ENCODE measurements around the gene CREB5.

CREB5 gene

DNA sequence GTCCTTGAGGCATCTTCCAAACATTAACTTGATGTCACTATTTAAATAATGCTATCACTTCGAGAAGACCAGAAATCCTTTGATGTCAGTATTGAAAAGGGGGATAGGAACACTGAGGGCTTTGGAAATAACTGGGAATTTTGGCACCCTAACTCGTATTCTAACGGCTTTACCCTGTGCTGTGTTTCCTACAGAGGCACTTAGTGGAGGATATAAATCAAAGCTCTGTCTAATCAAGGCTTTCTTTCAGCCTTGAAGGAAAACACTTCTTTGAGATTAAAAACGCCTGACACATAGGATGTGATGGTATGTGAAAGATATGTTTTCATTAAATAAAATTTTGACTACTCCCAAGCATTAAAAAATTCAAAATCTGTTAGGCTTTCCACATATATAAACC, 62.3 kb downstream of the CREB5 start:
- no peaks in the 10 kb centered on the region for H3K9me3 ChIP-seq (ENCODE audit: severe bottlenecking)
- no peaks in the 10 kb centered on the region for H3K4me1 ChIP-seq (ENCODE audit: insufficient read depth, poor library complexity, severe bottlenecking)
- no peak for DNase-seq (ENCODE audit: low spot score)
- no peak overlapping the region for H3K4me3 ChIP-seq (ENCODE audit: severe bottlenecking)
- H3K27ac ChIP-seq (ENCODE audit: poor library complexity, severe bottlenecking), result no peak overlapping the region
- no peaks in the 10 kb centered on the region for H3K36me3 ChIP-seq (ENCODE audit: low read depth)
- TF ChIP-seq, protein P1, sequence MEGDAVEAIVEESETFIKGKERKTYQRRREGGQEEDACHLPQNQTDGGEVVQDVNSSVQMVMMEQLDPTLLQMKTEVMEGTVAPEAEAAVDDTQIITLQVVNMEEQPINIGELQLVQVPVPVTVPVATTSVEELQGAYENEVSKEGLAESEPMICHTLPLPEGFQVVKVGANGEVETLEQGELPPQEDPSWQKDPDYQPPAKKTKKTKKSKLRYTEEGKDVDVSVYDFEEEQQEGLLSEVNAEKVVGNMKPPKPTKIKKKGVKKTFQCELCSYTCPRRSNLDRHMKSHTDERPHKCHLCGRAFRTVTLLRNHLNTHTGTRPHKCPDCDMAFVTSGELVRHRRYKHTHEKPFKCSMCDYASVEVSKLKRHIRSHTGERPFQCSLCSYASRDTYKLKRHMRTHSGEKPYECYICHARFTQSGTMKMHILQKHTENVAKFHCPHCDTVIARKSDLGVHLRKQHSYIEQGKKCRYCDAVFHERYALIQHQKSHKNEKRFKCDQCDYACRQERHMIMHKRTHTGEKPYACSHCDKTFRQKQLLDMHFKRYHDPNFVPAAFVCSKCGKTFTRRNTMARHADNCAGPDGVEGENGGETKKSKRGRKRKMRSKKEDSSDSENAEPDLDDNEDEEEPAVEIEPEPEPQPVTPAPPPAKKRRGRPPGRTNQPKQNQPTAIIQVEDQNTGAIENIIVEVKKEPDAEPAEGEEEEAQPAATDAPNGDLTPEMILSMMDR (IDR thresholded peaks at IDR 0.05; ENCODE audit: poor library complexity, severe bottlenecking), result no peak
- no peak for ATAC-seq (ENCODE audit: low read depth)
- H3K27me3 ChIP-seq (ENCODE audit: insufficient read depth, poor library complexity, severe bottlenecking), result no peaks in the 10 kb centered on the region

DNA sequence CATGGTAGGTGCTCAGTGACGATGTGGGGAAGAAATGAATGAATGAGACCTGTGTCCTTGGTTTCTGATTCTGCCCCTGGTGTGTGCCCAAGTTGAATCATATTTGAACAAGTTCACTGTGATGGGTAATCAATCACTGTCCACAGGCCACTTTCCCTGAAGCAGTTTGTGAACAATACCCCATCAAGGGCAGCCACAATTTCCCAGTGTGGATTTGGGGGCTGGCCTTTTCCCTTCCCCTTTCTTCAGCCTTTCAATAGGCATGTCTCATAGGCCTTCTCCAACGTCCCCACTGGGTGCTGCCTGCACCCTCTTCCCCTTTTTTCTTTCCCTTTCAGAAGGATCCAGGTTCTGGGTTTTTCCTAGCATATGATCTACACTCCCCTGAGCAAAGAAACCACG, 64.7 kb downstream of the CREB5 start:
- ATAC-seq (ENCODE audit: low read depth) (no peak), DNase-seq (ENCODE audit: low spot score) (no peak)
- H3K9me3 ChIP-seq (ENCODE audit: severe bottlenecking), result no peaks in the 10 kb centered on the region
- H3K4me1 ChIP-seq (ENCODE audit: insufficient read depth, poor library complexity, severe bottlenecking), result no peaks in the 10 kb centered on the region
- H3K27ac ChIP-seq (ENCODE audit: poor library complexity, severe bottlenecking), result no peak overlapping the region
- no peaks in the 10 kb centered on the region for H3K36me3 ChIP-seq (ENCODE audit: low read depth)
- no peaks in the 10 kb centered on the region for H3K27me3 ChIP-seq (ENCODE audit: insufficient read depth, poor library complexity, severe bottlenecking)
- no peak overlapping the region for H3K4me3 ChIP-seq (ENCODE audit: severe bottlenecking)
- TF ChIP-seq, protein P1 (IDR thresholded peaks at IDR 0.05; ENCODE audit: poor library complexity, severe bottlenecking), result no peak

DNA sequence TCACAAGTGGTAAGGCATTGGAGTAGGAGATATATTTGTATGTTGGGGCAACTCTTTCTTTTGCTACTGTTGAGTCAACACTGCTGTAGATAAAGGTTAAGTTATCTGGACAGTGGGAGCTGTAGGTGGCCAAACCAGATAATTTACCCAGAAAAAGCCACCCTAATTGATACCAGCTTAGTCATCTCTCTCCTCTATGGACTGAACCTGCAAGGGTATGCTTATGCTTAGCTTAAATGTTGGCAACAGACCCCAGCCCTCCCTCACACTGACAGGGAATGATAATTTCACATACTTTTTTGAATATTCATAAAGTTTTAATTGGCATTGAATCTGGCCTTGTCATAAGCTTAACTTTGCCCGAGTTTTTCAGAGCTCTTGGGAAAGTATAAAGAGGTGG, 66.3 kb downstream of the CREB5 start:
- Histone ChIP-seq H3K9me3 (ENCODE audit: severe bottlenecking) (no peaks in the 10 kb centered on the region), H3K4me3 (ENCODE audit: severe bottlenecking) (no peak overlapping the region), H3K27ac (ENCODE audit: poor library complexity, severe bottlenecking) (no peak overlapping the region), H3K36me3 (ENCODE audit: low read depth) (no peaks in the 10 kb centered on the region), H3K27me3 (ENCODE audit: insufficient read depth, poor library complexity, severe bottlenecking) (no peaks in the 10 kb centered on the region), H3K4me1 (ENCODE audit: insufficient read depth, poor library complexity, severe bottlenecking) (no peaks in the 10 kb centered on the region)
- TF ChIP-seq, protein P1 (IDR thresholded peaks at IDR 0.05; ENCODE audit: poor library complexity, severe bottlenecking), result no peak
- DNase-seq (ENCODE audit: low spot score) (no peak), ATAC-seq (ENCODE audit: low read depth) (no peak)

DNA sequence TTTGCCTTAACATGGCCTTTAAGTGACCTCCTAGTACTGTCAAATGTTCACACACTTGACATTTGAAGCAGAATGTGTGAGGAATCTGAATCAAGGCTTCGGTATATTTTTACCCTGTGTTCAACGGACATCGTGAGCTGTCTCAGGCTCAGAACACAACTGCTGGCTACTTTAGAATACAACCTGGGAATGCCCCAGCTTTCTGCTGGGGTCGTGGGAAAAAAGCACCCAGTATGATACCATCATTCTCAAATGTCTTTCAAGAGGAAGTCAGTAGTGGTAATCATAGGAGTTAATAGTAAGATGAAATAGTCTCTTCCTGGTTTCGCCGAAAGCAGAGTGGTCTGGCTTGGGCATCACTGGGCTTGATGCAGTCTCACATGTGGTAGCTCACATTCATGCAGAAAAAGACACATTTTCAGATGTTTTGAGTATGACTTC, 67.2 kb downstream of the CREB5 start:
- no peaks in the 10 kb centered on the region for H3K9me3 ChIP-seq (ENCODE audit: severe bottlenecking)
- TF ChIP-seq, protein P1 (IDR thresholded peaks at IDR 0.05; ENCODE audit: poor library complexity, severe bottlenecking), result no peak
- no peaks in the 10 kb centered on the region for H3K36me3 ChIP-seq (ENCODE audit: low read depth)
- H3K4me1 ChIP-seq (ENCODE audit: insufficient read depth, poor library complexity, severe bottlenecking), result no peaks in the 10 kb centered on the region
- no peak overlapping the region for H3K4me3 ChIP-seq (ENCODE audit: severe bottlenecking)
- no peak overlapping the region for H3K27ac ChIP-seq (ENCODE audit: poor library complexity, severe bottlenecking)
- ATAC-seq (ENCODE audit: low read depth) (no peak), DNase-seq (ENCODE audit: low spot score) (no peak)
- no peaks in the 10 kb centered on the region for H3K27me3 ChIP-seq (ENCODE audit: insufficient read depth, poor library complexity, severe bottlenecking)

DNA sequence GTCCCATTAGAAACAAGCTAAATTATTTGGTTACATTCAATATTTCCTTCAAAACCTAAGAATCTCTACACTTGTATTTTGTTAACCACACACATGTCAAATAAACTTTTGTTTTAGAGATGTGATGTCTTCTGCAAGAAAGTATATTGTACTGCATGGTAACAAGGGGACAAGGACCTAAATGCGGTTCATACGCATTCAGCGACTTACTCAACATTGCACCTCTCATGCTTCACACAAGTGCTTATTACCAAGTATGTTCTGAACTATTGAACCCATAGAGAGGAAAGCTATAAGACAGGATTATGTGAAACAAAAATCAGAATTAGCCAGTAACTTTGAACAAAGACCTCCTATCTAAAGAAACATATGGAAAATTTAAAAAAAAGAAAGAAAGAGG, 68.3 kb downstream of the CREB5 start:
- Histone ChIP-seq H3K27me3 (ENCODE audit: insufficient read depth, poor library complexity, severe bottlenecking) (no peaks in the 10 kb centered on the region), H3K27ac (ENCODE audit: poor library complexity, severe bottlenecking) (no peak overlapping the region), H3K9me3 (ENCODE audit: severe bottlenecking) (no peaks in the 10 kb centered on the region), H3K36me3 (ENCODE audit: low read depth) (no peaks in the 10 kb centered on the region), H3K4me3 (ENCODE audit: severe bottlenecking) (no peak overlapping the region), H3K4me1 (ENCODE audit: insufficient read depth, poor library complexity, severe bottlenecking) (no peaks in the 10 kb centered on the region)
- TF ChIP-seq, protein P1 (IDR thresholded peaks at IDR 0.05; ENCODE audit: poor library complexity, severe bottlenecking), result no peak
- DNase-seq (ENCODE audit: low spot score), result no peak
- no peak for ATAC-seq (ENCODE audit: low read depth)

Data from RWPE2 (cell line).